Endothelial cell of umbilical vein (primary cell): ENCODE data around the gene CLDN22. TPM values are rescaled to one million over a fixed set of nuclear protein-coding genes. Genes with fewer than 3 reads are reported as not detected.

Experiments
- BruUV-seq: library from RNA; stranded (reverse); fragments of 400-500 nt; replicated peaks from 2 replicates; lab custom pipeline; 2021; lab: Mats Ljungman, UMichigan
- CTCF ChIA-PET: fragments of 300-600, 350-600 bp; sonication (Branson Sonifier 250); formaldehyde crosslinking; loops from one replicate; lab custom pipeline; 2021; ENCODE audit warnings: antibody characterized with exemption, inconsistent platforms; lab: Charles Lee
- POLR2A ChIA-PET: fragments of 300-600, 350-600 bp; sonication (Branson Sonifier 250); formaldehyde crosslinking; loops from one replicate; lab custom pipeline; 2021; ENCODE audit warnings: antibody characterized with exemption, inconsistent platforms; lab: Charles Lee
- DNase-seq: peaks from one replicate; pipeline ENCODE4 v3.0.0-alpha.2; 2011; ENCODE audit warnings: low read depth, low spot score
- FAIRE-seq: peaks from 2 replicates; lab custom pipeline; 2011; peaks lifted over from hg19 to GRCh38; lab: Jason Lieb, UNC
- H2AFZ ChIP-seq: 2 replicates; pipeline ENCODE4 v1.6.0; 2012; ENCODE audit warnings: low read depth, low read length, control low read depth, inconsistent platforms
- H3K27ac ChIP-seq: 2 replicates; pipeline ENCODE4 v1.5.1; 2011; ENCODE audit warnings: low read depth, mild to moderate bottlenecking, control low read depth, low read length, moderate library complexity; ENCODE audit not compliant: insufficient read depth
- H3K27me3 ChIP-seq, 2 experiments: 2 replicates each; pipeline versions ENCODE4 v1.6.0 to v1.6.1; 2011; ENCODE audit warnings: low read length in 2 of 2, mixed read lengths in 1 of 2; ENCODE audit not compliant: control insufficient read depth in 2 of 2, insufficient read depth in 2 of 2
- H3K36me3 ChIP-seq, 2 experiments: 2 replicates in 1 of 2; 3 replicates in 1 of 2; pipeline ENCODE4 v1.5.1; 2011; ENCODE audit warnings: low read length in 2 of 2, mild to moderate bottlenecking in 1 of 2, moderate library complexity in 1 of 2; ENCODE audit not compliant: control insufficient read depth in 2 of 2, insufficient read depth in 2 of 2; ENCODE audit errors: extremely low read depth in 1 of 2
- H3K4me1 ChIP-seq: 3 replicates; pipeline ENCODE4 v1.5.1; 2011; ENCODE audit warnings: mild to moderate bottlenecking, low read length; ENCODE audit not compliant: control insufficient read depth, insufficient read depth; ENCODE audit errors: extremely low read depth
- H3K4me2 ChIP-seq: 2 replicates; pipeline ENCODE4 v1.6.1; 2011; ENCODE audit warnings: low read length, control low read depth, mixed read lengths; ENCODE audit not compliant: insufficient read depth
- H3K4me3 ChIP-seq, 3 experiments: fragments of 200-600 bp in 1 of 3; sonication (generic), shearing (Covaris generic) in 1 of 3; replicated peaks in 1 of 3; 2 replicates each; pipeline ENCODE4 v1.5.1; 2011 to 2016; ENCODE audit warnings: control low read depth in 3 of 3, low read length in 3 of 3, mild to moderate bottlenecking in 2 of 3, inconsistent platforms in 1 of 3, low read depth in 1 of 3, moderate library complexity in 1 of 3; ENCODE audit not compliant: insufficient read depth in 1 of 3
- H3K79me2 ChIP-seq: 2 replicates; pipeline ENCODE4 v1.6.0; 2012; ENCODE audit warnings: low read length, inconsistent platforms; ENCODE audit not compliant: control insufficient read depth, insufficient read depth
- H3K9ac ChIP-seq: replicated peaks from 2 replicates; pipeline ENCODE3; 2011; ENCODE audit warnings: low read length, control low read depth; ENCODE audit not compliant: insufficient read depth; ENCODE audit errors: extremely low read depth
- H3K9me1 ChIP-seq: replicated peaks from 3 replicates; pipeline ENCODE4 v1.6.0; 2011; ENCODE audit warnings: mild to moderate bottlenecking, low read length; ENCODE audit not compliant: control insufficient read depth, insufficient read depth; ENCODE audit errors: extremely low read depth
- H3K9me3 ChIP-seq: replicated peaks from 2 replicates; pipeline ENCODE4 v1.5.1; 2012; ENCODE audit warnings: low read length, inconsistent platforms; ENCODE audit not compliant: control insufficient read depth, insufficient read depth
- H4K20me1 ChIP-seq: replicated peaks from 2 replicates; pipeline ENCODE3; 2011; ENCODE audit warnings: mild to moderate bottlenecking, low read length; ENCODE audit not compliant: control insufficient read depth, insufficient read depth; ENCODE audit errors: extremely low read depth
- CTCF ChIP-seq, 2 donors: IDR thresholded peaks; 1 replicate in 1 of 2; 2 replicates in 1 of 2; pipeline ENCODE4 v1.5.1; 2011; ENCODE audit warnings: low read length in 2 of 2, mild to moderate bottlenecking in 2 of 2, moderate library complexity in 2 of 2, control low read depth in 1 of 2, inconsistent platforms in 1 of 2, low read depth in 1 of 2; ENCODE audit not compliant: insufficient read depth in 1 of 2; ENCODE audit errors: extremely low read depth in 1 of 2
- EZH2 ChIP-seq: IDR thresholded peaks from 2 replicates; pipeline ENCODE4 v1.6.1; 2012; ENCODE audit warnings: borderline replicate concordance, low read depth, mild to moderate bottlenecking, moderate library complexity, low read length, inconsistent platforms; ENCODE audit not compliant: severe bottlenecking
- FOS ChIP-seq: IDR thresholded peaks from 2 replicates; pipeline ENCODE4 v1.6.1; 2011; ENCODE audit warnings: mild to moderate bottlenecking, low read length, moderate library complexity, borderline replicate concordance; ENCODE audit not compliant: insufficient read depth
- GATA2 ChIP-seq: IDR thresholded peaks from 2 replicates; pipeline ENCODE4 v1.7.0; 2011; ENCODE audit warnings: low read depth, mild to moderate bottlenecking, moderate library complexity, mixed read lengths, low read length; ENCODE audit not compliant: insufficient read length, insufficient read depth
- JUN ChIP-seq: IDR thresholded peaks from 2 replicates; pipeline ENCODE4 v1.6.1; 2011; ENCODE audit warnings: borderline replicate concordance, low read depth; ENCODE audit not compliant: insufficient read length, insufficient read depth
- MAX ChIP-seq: IDR thresholded peaks from 2 replicates; pipeline ENCODE4 v1.6.1; 2011; ENCODE audit not compliant: insufficient read depth, insufficient read length
- MYC ChIP-seq: IDR thresholded peaks from one replicate; pipeline ENCODE4 v1.6.1; 2011; ENCODE audit warnings: mild to moderate bottlenecking, low read depth, low read length
- POLR2A ChIP-seq: IDR thresholded peaks from 2 replicates; pipeline ENCODE4 v1.6.1; 2012; ENCODE audit warnings: low read depth, mild to moderate bottlenecking, control low read depth, low read length
- POLR2AphosphoS5 ChIP-seq: IDR thresholded peaks from 2 replicates; pipeline ENCODE4 v1.6.1; 2012; ENCODE audit warnings: low read depth, mild to moderate bottlenecking, control low read depth, low read length, moderate library complexity; ENCODE audit not compliant: insufficient read depth
- dilution Hi-C: fragments of 300-500 bp; cut with MboI; formaldehyde crosslinking; loops from one replicate; pipeline ENCODE4 v1.15.0; 2019; ENCODE audit warnings: low sequenced_read_pairs; ENCODE audit not compliant: extremely low pct_ligation_motif_present
- intact Hi-C: fragments of 100-400 bp; cut with micrococcal nuclease; formaldehyde crosslinking; loops from one replicate; pipeline ENCODE4 v1.10.0; 2022
- polyA plus RNA-seq, 4 experiments: library from polyadenylated mRNA; depleted of rRNA in 3 of 4; stranded (reverse) in 3 of 4; unstranded in 1 of 4; fragments of >200 nt; gene quantifications; 2 replicates each; pipeline versions ENCODE4 v1.2.1 to v1.2.3, GENCODE V29; 2011 to 2012; ENCODE audit warnings: missing spikeins in 1 of 4
- total RNA-seq: library from RNA; stranded (reverse); gene quantifications from 2 replicates; pipeline ENCODE4 v1.2.3, GENCODE V29; 2021

CLDN22 gene
- total and polyA plus RNA-seq, 2 donors (not counting 3 experiments of a cell fraction or from before 2014, with no cell fraction given), result not detected

GRCh38 chr4:183360161-183360919 lies 40.3 kb upstream of the CLDN22 start:
- dilution Hi-C loops, result no loop called here
- Histone ChIP-seq H3K4me2 (no peak overlapping the region), H3K27me3 (peaks cover 0 to 2% of the 10 kb centered on the region in 2 experiments), H3K4me3 (no peak overlapping the region), H3K79me2 (no peaks in the 10 kb centered on the region), H3K4me1 (peaks cover 14% of the 10 kb centered on the region), H3K36me3 (no peaks in the 10 kb centered on the region), H3K27ac (no peak overlapping the region), H3K9ac (no peak overlapping the region), H3K9me1 (no peaks in the 10 kb centered on the region), H4K20me1 (no peaks in the 10 kb centered on the region), H3K9me3 (no peaks in the 10 kb centered on the region), H2AFZ (no peak overlapping the region)
- FAIRE-seq (peak; percentile 55), DNase-seq (no peak)
- intact Hi-C loops, result no loop called here
- peak; percentile 73 for TF ChIP-seq GATA2
- no peak for TF ChIP-seq EZH2
- TF ChIP-seq CTCF (IDR thresholded peaks at IDR 0.05; ENCODE audit: extremely low read depth in 1 of 2, insufficient read depth in 1 of 2, low read depth in 1 of 2, low read length in 2 of 2), result no peak
- no peak for TF ChIP-seq JUN
- TF ChIP-seq FOS, result no peak
- TF ChIP-seq MAX, result no peak
- no peak for TF ChIP-seq POLR2A
- TF ChIP-seq MYC, result no peak
- TF ChIP-seq POLR2AphosphoS5, result no peak
- no TSS peak for BruUV-seq
- POLR2A ChIA-PET, result no interaction called here
- CTCF ChIA-PET, result no interaction called here
